WTC11 (cell line): ENCODE data around the gene TBX15. TPM values are rescaled to one million over a fixed set of nuclear protein-coding genes. Genes with fewer than 3 reads are reported as not detected.

Experiments used
- ATAC-seq: fragments of 200-7000 bp; cut with Tn5 transposase; 2 replicates; pipeline ENCODE4 v1.10.0; 2021; ENCODE audit warnings: mild to moderate bottlenecking, moderate library complexity
- CTCF ChIA-PET: fragments of 300-600 bp; sonication (Branson Sonifier 250); formaldehyde crosslinking; loops from one replicate; lab custom pipeline; 2021; ENCODE audit warnings: antibody characterized with exemption; lab: Charles Lee
- POLR2A ChIA-PET: fragments of 350-600 bp; sonication (Branson Sonifier 250); formaldehyde crosslinking; loops from one replicate; lab custom pipeline; 2021; ENCODE audit warnings: antibody characterized with exemption; lab: Charles Lee
- DNase-seq: peaks from one replicate; pipeline ENCODE4 v3.0.0; 2021; ENCODE audit warnings: low spot score
- H3K27ac Mint-ChIP-seq: 2 replicates; pipeline ENCODE4 v1.8.0; 2021; ENCODE audit warnings: mixed read lengths
- H3K27me3 Mint-ChIP-seq: 2 replicates; pipeline ENCODE4 v1.8.0; 2021; ENCODE audit warnings: low read depth, mild to moderate bottlenecking, moderate library complexity, mixed read lengths
- H3K36me3 Mint-ChIP-seq: 2 replicates; pipeline ENCODE4 v1.8.0; 2021; ENCODE audit warnings: mixed read lengths
- H3K4me1 Mint-ChIP-seq: 2 replicates; pipeline ENCODE4 v1.8.0; 2022; ENCODE audit warnings: mixed read lengths
- H3K4me3 Mint-ChIP-seq: 2 replicates; pipeline ENCODE4 v1.8.0; 2021; ENCODE audit warnings: mild to moderate bottlenecking, moderate library complexity, mixed read lengths
- H3K9me3 Mint-ChIP-seq: 2 replicates; pipeline ENCODE4 v1.8.0; 2021; ENCODE audit warnings: mixed read lengths
- CBFB ChIP-seq: sonication (generic); formaldehyde crosslinking; IDR thresholded peaks from 2 replicates; pipeline ENCODE4 v1.8.1; 2022; ENCODE audit warnings: mild to moderate bottlenecking, low read depth, missing genetic modification reagents
- ESRRA ChIP-seq: sonication (generic); formaldehyde crosslinking; IDR thresholded peaks from 2 replicates; pipeline ENCODE4 v1.8.1; 2022; ENCODE audit warnings: mild to moderate bottlenecking, missing genetic modification reagents, borderline replicate concordance
- GABPB1 ChIP-seq: sonication (generic); formaldehyde crosslinking; IDR thresholded peaks from 2 replicates; pipeline ENCODE4 v1.8.1; 2023; ENCODE audit warnings: mild to moderate bottlenecking, missing genetic modification reagents
- HMGA2 ChIP-seq: fragments of 250-450 bp; sonication (Bioruptor Pico); IDR thresholded peaks from 2 replicates; pipeline ENCODE4 v1.4.0; 2021; ENCODE audit warnings: mild to moderate bottlenecking, moderate library complexity
- MXD4 ChIP-seq: fragments of 250-450 bp; sonication (Bioruptor Pico); IDR thresholded peaks from 2 replicates; pipeline ENCODE4 v1.8.0; 2021; ENCODE audit warnings: mild to moderate bottlenecking, moderate library complexity, borderline replicate concordance
- NFYB ChIP-seq: sonication (generic); formaldehyde crosslinking; conservative IDR thresholded peaks from 2 replicates; pipeline ENCODE4 v1.8.0; 2022; ENCODE audit warnings: low read depth, missing genetic modification reagents
- OVOL2 ChIP-seq: fragments of 250-450 bp; sonication (Bioruptor Pico); IDR thresholded peaks from 2 replicates; pipeline ENCODE4 v1.9.0; 2021; ENCODE audit warnings: mild to moderate bottlenecking, borderline replicate concordance
- ZNF423 ChIP-seq: fragments of 250-450 bp; sonication (Bioruptor Pico); IDR thresholded peaks from 2 replicates; pipeline ENCODE4 v2.1.2; 2022; ENCODE audit warnings: mild to moderate bottlenecking, moderate library complexity
- ZNF532 ChIP-seq: fragments of 250-450 bp; sonication (Bioruptor Pico); IDR thresholded peaks from 2 replicates; pipeline ENCODE4 v1.9.0; 2021; ENCODE audit warnings: mild to moderate bottlenecking, borderline replicate concordance
- total RNA-seq: library from RNA; stranded (reverse); gene quantifications from 3 replicates; pipeline ENCODE4 v1.2.3, GENCODE V29; 2021
- TF ChIP-seq, protein P1 (sequence below): sonication (generic); formaldehyde crosslinking; IDR thresholded peaks from 2 replicates; pipeline ENCODE4 v1.8.1; 2023; ENCODE audit warnings: mild to moderate bottlenecking, missing genetic modification reagents, moderate library complexity
- TF ChIP-seq, protein P2 (sequence below): sonication (generic); formaldehyde crosslinking; IDR thresholded peaks from 2 replicates; pipeline ENCODE4 v1.8.0; 2022; ENCODE audit warnings: mild to moderate bottlenecking, missing genetic modification reagents

Gene TBX15
- total RNA-seq, 1 experiment from 2014 or later, result 0.11 TPM

GRCh38 chr1:118841521-118841920 is 146.6 kb downstream of the TBX15 start:
- Mint-ChIP-seq H3K9me3 (no peaks in the 10 kb centered on the region), H3K4me3 (no peak overlapping the region), H3K27ac (no peak overlapping the region), H3K27me3 (no peaks in the 10 kb centered on the region; the same call in none of the 2 replicates), H3K4me1 (no peaks in the 10 kb centered on the region), H3K36me3 (no peaks in the 10 kb centered on the region)
- DNase-seq (no peak), ATAC-seq (no peak)
- POLR2A ChIA-PET, result no interaction called here
- CTCF ChIA-PET, result no interaction called here
- TF ChIP-seq, protein P1, sequence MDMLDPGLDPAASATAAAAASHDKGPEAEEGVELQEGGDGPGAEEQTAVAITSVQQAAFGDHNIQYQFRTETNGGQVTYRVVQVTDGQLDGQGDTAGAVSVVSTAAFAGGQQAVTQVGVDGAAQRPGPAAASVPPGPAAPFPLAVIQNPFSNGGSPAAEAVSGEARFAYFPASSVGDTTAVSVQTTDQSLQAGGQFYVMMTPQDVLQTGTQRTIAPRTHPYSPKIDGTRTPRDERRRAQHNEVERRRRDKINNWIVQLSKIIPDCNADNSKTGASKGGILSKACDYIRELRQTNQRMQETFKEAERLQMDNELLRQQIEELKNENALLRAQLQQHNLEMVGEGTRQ, result no peak
- TF ChIP-seq HMGA2 (CRISPR knock-in tag), result no peak
- no peak for TF ChIP-seq ESRRA
- no peak for TF ChIP-seq OVOL2 (CRISPR knock-in tag)
- TF ChIP-seq NFYB (CRISPR knock-in tag), result no peak
- no peak for TF ChIP-seq GABPB1 (CRISPR knock-in tag)
- TF ChIP-seq, protein P2, sequence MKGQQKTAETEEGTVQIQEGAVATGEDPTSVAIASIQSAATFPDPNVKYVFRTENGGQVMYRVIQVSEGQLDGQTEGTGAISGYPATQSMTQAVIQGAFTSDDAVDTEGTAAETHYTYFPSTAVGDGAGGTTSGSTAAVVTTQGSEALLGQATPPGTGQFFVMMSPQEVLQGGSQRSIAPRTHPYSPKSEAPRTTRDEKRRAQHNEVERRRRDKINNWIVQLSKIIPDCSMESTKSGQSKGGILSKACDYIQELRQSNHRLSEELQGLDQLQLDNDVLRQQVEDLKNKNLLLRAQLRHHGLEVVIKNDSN (CRISPR knock-in tag), result no peak
- no peak for TF ChIP-seq MXD4 (CRISPR knock-in tag)
- no peak for TF ChIP-seq CBFB (CRISPR knock-in tag)
- no peak for TF ChIP-seq ZNF423
- TF ChIP-seq ZNF532 (CRISPR knock-in tag), result no peak

Other genes starting within 250 kb of the TBX15 start
- gene WARS2, start 152.3 kb upstream of the TBX15 start, total RNA-seq, result 9.3 to 12.2 TPM (median 9.7 TPM) in 3 replicates